ENCODE measurements around the gene TLX2. TPM values are rescaled to one million over a fixed set of nuclear protein-coding genes. Genes with fewer than 3 reads are reported as not detected.
A peak's percentile ranks its signal among the peaks of the same experiment; 100 is the strongest.
"Not testable (repeated sequence)": the region's sequence is repeated elsewhere in the genome, so short reads cannot be mapped to it uniquely, and the experiment has no call there.

Gene TLX2
- total and polyA plus RNA-seq, 4 donors, result not detected

- Histone ChIP-seq H3K27ac (ENCODE audit: low read depth in 1 of 2, low read length in 2 of 2) (peak overlapping the region in 1 of 2 donors; percentile 53), H3K36me3 (ENCODE audit: control insufficient read depth in 1 of 2, insufficient read depth in 2 of 2, low read length in 1 of 2) (no peaks in the 10 kb centered on the region), H3K27me3 (ENCODE audit: control insufficient read depth in 1 of 2, insufficient read depth in 2 of 2, low read length in 1 of 2) (no peaks in the 10 kb centered on the region), H3K4me1 (ENCODE audit: control insufficient read depth in 1 of 2, insufficient read depth in 2 of 2, low read length in 2 of 2) (peaks cover 0 to 3% of the 10 kb centered on the region in 2 donors), H3K4me3 (ENCODE audit: low read length in 2 of 2) (peak overlapping the region; percentile 50 to 62), H3K9me3 (ENCODE audit: control insufficient read depth, low read length) (no peaks in the 10 kb centered on the region)
- DNase-seq (peak; percentile 83 to 87), ATAC-seq (ENCODE audit: low FRiP score) (peak; percentile 83)
- intact Hi-C loops (cut with DNase I), result loop anchor here (2.0 kb wide), 1 partner anchor 27 kb away; the partner anchor contains the start of gene INO80B (in 2 of the 2)
- WGBS, 2 donors, result 1% methylated on average over 75 to 80 of the region's 80 CpGs
These were observed 32.1 kb upstream of the TLX2 start for GRCh38 chr2:74481961-74482800.

GRCh38 chr2:74482801-74483674, 31.2 kb upstream of the TLX2 start, which contains the start of the genes CCDC142 and TTC31:
CCDC142 (minus strand) TSS chr2:74482998; CDS start chr2:74482837, 161 bp downstream.
TTC31 (plus strand) TSS chr2:74483081; CDS start chr2:74483096, 15 bp downstream.
- H3K27ac ChIP-seq (ENCODE audit: low read depth in 1 of 2, low read length in 2 of 2), result peak within 1 kb of the TSS in 1 of 2 donors; percentile 53
- DNase-seq (peak; percentile 97 to 98), ATAC-seq (ENCODE audit: low FRiP score) (peak; percentile 99)
- H3K36me3 ChIP-seq (ENCODE audit: control insufficient read depth in 1 of 2, insufficient read depth in 2 of 2, low read length in 1 of 2), result no peaks in the 10 kb centered on the region
- H3K27me3 ChIP-seq (ENCODE audit: control insufficient read depth in 1 of 2, insufficient read depth in 2 of 2, low read length in 1 of 2), result no peaks in the 10 kb centered on the region
- no peaks in the 10 kb centered on the region for H3K9me3 ChIP-seq (ENCODE audit: control insufficient read depth, low read length)
- peaks cover 0 to 3% of the 10 kb centered on the region in 2 donors for H3K4me1 ChIP-seq (ENCODE audit: control insufficient read depth in 1 of 2, insufficient read depth in 2 of 2, low read length in 2 of 2)
- intact Hi-C loops (cut with DNase I), result loop anchor here (1.0 to 2.0 kb wide), 4 partner anchors 28 to 105 kb away; partner anchors contain the start of genes INO80B (in 2 of the 2), AUP1 (in 1 of the 2) and HTRA2 (in 1 of the 2)
- H3K4me3 ChIP-seq (ENCODE audit: low read length in 2 of 2), result peak within 1 kb of the TSS; percentile 50 to 62
- WGBS, 2 donors, result 0 to 1% methylated on average over 50 of the region's 50 CpGs

- not testable (repeated sequence) for H3K36me3 ChIP-seq (ENCODE audit: control insufficient read depth in 1 of 2, insufficient read depth in 2 of 2, low read length in 1 of 2); H3K27me3 ChIP-seq (ENCODE audit: control insufficient read depth in 1 of 2, insufficient read depth in 2 of 2, low read length in 1 of 2); ATAC-seq (ENCODE audit: low FRiP score); H3K4me1 ChIP-seq (ENCODE audit: control insufficient read depth in 1 of 2, insufficient read depth in 2 of 2, low read length in 2 of 2); H3K9me3 ChIP-seq (ENCODE audit: control insufficient read depth, low read length); H3K27ac ChIP-seq (ENCODE audit: low read depth in 1 of 2, low read length in 2 of 2)
- intact Hi-C loops (cut with DNase I), result loop anchor here (1.0 to 2.0 kb wide), 4 partner anchors 29 to 105 kb away; partner anchors contain the start of genes INO80B (in 2 of the 2), AUP1 (in 1 of the 2) and HTRA2 (in 1 of the 2)
- H3K4me3 ChIP-seq (ENCODE audit: low read length in 2 of 2), result peak overlapping the region; percentile 7 to 50
- WGBS, 2 donors, result 69 to 76% methylated on average over 19 of the region's 19 CpGs
- peak in 1 of 2 donors; percentile 37 for DNase-seq
These were observed 30.5 kb upstream of the TLX2 start for GRCh38 chr2:74483675-74484164.

- Histone ChIP-seq H3K4me3 (ENCODE audit: low read length in 2 of 2) (no peak overlapping the region), H3K36me3 (ENCODE audit: control insufficient read depth in 1 of 2, insufficient read depth in 2 of 2, low read length in 1 of 2) (peaks cover 0 to 8% of the 10 kb centered on the region in 2 donors), H3K4me1 (ENCODE audit: control insufficient read depth in 1 of 2, insufficient read depth in 2 of 2, low read length in 2 of 2) (peaks cover 0 to 3% of the 10 kb centered on the region in 2 donors), H3K9me3 (ENCODE audit: control insufficient read depth, low read length) (no peaks in the 10 kb centered on the region), H3K27ac (ENCODE audit: low read depth in 1 of 2, low read length in 2 of 2) (no peak overlapping the region), H3K27me3 (ENCODE audit: control insufficient read depth in 1 of 2, insufficient read depth in 2 of 2, low read length in 1 of 2) (no peaks in the 10 kb centered on the region)
- DNase-seq, result peak in 1 of 2 donors; percentile 19
- no peak for ATAC-seq (ENCODE audit: low FRiP score)
- intact Hi-C loops (cut with DNase I), result no loop called here
- WGBS, 2 donors, result 92 to 96% methylated on average over 2 of the region's 2 CpGs
These were observed 28.1 kb upstream of the TLX2 start for GRCh38 chr2:74486141-74486540.

- H3K36me3 ChIP-seq (ENCODE audit: control insufficient read depth in 1 of 2, insufficient read depth in 2 of 2, low read length in 1 of 2), result peaks cover 0 to 13% of the 10 kb centered on the region in 2 donors
- H3K4me3 ChIP-seq (ENCODE audit: low read length in 2 of 2), result no peak overlapping the region
These were observed 25.4 kb upstream of the TLX2 start for GRCh38 chr2:74488643-74489481.

GRCh38 chr2:74489906-74490305, 24.3 kb upstream of the TLX2 start:
- no peak overlapping the region for H3K27ac ChIP-seq (ENCODE audit: low read depth in 1 of 2, low read length in 2 of 2)
- H3K9me3 ChIP-seq (ENCODE audit: control insufficient read depth, low read length), result no peaks in the 10 kb centered on the region
- no peaks in the 10 kb centered on the region for H3K27me3 ChIP-seq (ENCODE audit: control insufficient read depth in 1 of 2, insufficient read depth in 2 of 2, low read length in 1 of 2)
- intact Hi-C loops (cut with DNase I), result no loop called here
- ATAC-seq (ENCODE audit: low FRiP score) (no peak), DNase-seq (peak in 1 of 2 donors; percentile 11)
- no peaks in the 10 kb centered on the region for H3K4me1 ChIP-seq (ENCODE audit: control insufficient read depth in 1 of 2, insufficient read depth in 2 of 2, low read length in 2 of 2)
- H3K4me3 ChIP-seq (ENCODE audit: low read length in 2 of 2), result no peak overlapping the region
- H3K36me3 ChIP-seq (ENCODE audit: control insufficient read depth in 1 of 2, insufficient read depth in 2 of 2, low read length in 1 of 2), result peaks cover 0 to 13% of the 10 kb centered on the region in 2 donors
- WGBS, 2 donors, result 94 to 96% methylated on average over 9 of the region's 9 CpGs

More at GRCh38 chr2:74488643-74489481, 25.4 kb upstream of the TLX2 start:
- Histone ChIP-seq H3K9me3 (ENCODE audit: control insufficient read depth, low read length) (no peaks in the 10 kb centered on the region), H3K4me1 (ENCODE audit: control insufficient read depth in 1 of 2, insufficient read depth in 2 of 2, low read length in 2 of 2) (no peaks in the 10 kb centered on the region), H3K27ac (ENCODE audit: low read depth in 1 of 2, low read length in 2 of 2) (no peak overlapping the region), H3K27me3 (ENCODE audit: control insufficient read depth in 1 of 2, insufficient read depth in 2 of 2, low read length in 1 of 2) (no peaks in the 10 kb centered on the region)
- intact Hi-C loops (cut with DNase I), result no loop called here
- DNase-seq (peak in 1 of 2 donors; percentile 6), ATAC-seq (ENCODE audit: low FRiP score) (no peak)
- 89 to 90% methylated on average over 9 of the region's 9 CpGs for WGBS, 2 donors

- Histone ChIP-seq H3K36me3 (ENCODE audit: control insufficient read depth in 1 of 2, insufficient read depth in 2 of 2, low read length in 1 of 2) (peaks cover 0 to 13% of the 10 kb centered on the region in 2 donors), H3K4me3 (ENCODE audit: low read length in 2 of 2) (no peak overlapping the region), H3K4me1 (ENCODE audit: control insufficient read depth in 1 of 2, insufficient read depth in 2 of 2, low read length in 2 of 2) (no peaks in the 10 kb centered on the region), H3K27ac (ENCODE audit: low read depth in 1 of 2, low read length in 2 of 2) (no peak overlapping the region), H3K27me3 (ENCODE audit: control insufficient read depth in 1 of 2, insufficient read depth in 2 of 2, low read length in 1 of 2) (no peaks in the 10 kb centered on the region), H3K9me3 (ENCODE audit: control insufficient read depth, low read length) (no peaks in the 10 kb centered on the region)
- ATAC-seq (ENCODE audit: low FRiP score), result no peak
- intact Hi-C loops (cut with DNase I), result no loop called here
- 91 to 98% methylated on average over 12 of the region's 12 CpGs for WGBS, 2 donors
- peak in 1 of 2 donors; percentile 20 for DNase-seq
These were observed 22.4 kb upstream of the TLX2 start for GRCh38 chr2:74491648-74492544.
